Stimulated activated CD4-positive, alpha-beta T cell treated with anti-CD3 and anti-CD28 coated beads, Interleukin-1b, Interleukin-23, amount 100 ng/mL, for 4 hours (primary cell): ENCODE measurements around the gene JMJD7.

Experiments used
- DNase-seq, 2 donors: peaks; one replicate each; pipeline ENCODE4 v3.0.0-alpha.2; 2020; ENCODE audit warnings: low read depth in 2 of 2

JMJD7 gene

DNA sequence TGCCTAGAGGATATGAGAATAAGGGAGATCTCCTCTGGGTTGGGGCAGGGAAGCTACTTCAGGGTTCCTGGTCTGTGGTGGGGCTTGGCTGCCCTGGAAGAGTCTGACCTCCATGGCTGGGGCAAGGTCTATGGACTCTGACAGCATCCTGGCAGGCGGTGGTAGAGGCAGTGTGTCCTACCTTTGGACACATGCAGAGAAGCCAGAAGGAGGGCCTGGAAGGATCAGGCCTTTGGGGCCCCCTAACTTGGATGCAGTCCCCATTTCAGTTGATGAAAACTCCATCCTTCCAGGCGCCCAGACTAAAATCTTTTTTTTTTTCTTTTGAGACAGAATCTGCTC lies 55.6 kb downstream of the JMJD7 start:
- DNase-seq: no peak

- no peak for DNase-seq
Measured at GRCh38 chr15:41884458-41884857, 56.6 kb downstream of the JMJD7 start.

GRCh38 chr15:41885321-41885720 lies 57.4 kb downstream of the JMJD7 start:
- no peak for DNase-seq

DNA sequence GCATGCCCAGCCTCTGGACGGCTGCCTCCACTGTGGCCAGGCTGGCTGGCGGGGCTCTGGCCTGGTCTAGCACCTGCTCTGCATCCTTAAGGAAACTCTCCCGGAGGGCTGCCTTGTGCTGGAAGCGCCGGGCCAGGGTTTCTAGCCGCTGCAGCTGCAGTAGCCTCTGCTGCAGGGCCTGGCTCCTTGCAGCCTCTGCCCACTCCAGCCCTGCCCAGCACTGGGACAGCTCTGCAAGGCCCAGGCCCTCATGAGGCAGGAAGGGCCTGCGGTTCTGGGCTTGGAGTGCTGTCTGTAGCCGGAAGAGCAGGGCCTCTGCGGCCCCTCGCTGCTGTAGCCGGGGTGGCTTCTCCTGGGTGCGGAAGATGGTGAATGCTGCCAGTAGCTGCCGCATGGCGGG lies 57.9 kb downstream of the JMJD7 start:
- DNase-seq: no peak

- DNase-seq: no peak
Measured at GRCh38 chr15:41886741-41887140, 58.8 kb downstream of the JMJD7 start.

GRCh38 chr15:41887161-41887560 lies 59.3 kb downstream of the JMJD7 start:
- DNase-seq: no peak
